ENCODE data around the gene DDRGK1.

DDRGK1 gene

GRCh38 chr20:3181270-3181669 is 23.2 kb downstream of the DDRGK1 start:
- DNase-seq (ENCODE audit: low read depth in 1 of 2, low spot score in 1 of 2): no peak
- in situ Hi-C loops (cut with HindIII; ENCODE audit: low pct_unique_long_range_greater_than_20kb, low sequenced_read_pairs): no loop called here
- TF ChIP-seq JUND (IDR thresholded peaks at IDR 0.05; ENCODE audit: low read depth): no peak

- in situ Hi-C loops (cut with HindIII; ENCODE audit: low pct_unique_long_range_greater_than_20kb, low sequenced_read_pairs): no loop called here
- DNase-seq (ENCODE audit: low read depth in 1 of 2, low spot score in 1 of 2): no peak
- no peak for TF ChIP-seq JUND (IDR thresholded peaks at IDR 0.05; ENCODE audit: low read depth)
Measured at GRCh38 chr20:3180319-3180718, 24.2 kb downstream of the DDRGK1 start.

- in situ Hi-C loops (cut with HindIII; ENCODE audit: low pct_unique_long_range_greater_than_20kb, low sequenced_read_pairs): no loop called here
- DNase-seq (ENCODE audit: low read depth in 1 of 2, low spot score in 1 of 2): no peak
- no peak for TF ChIP-seq JUND (IDR thresholded peaks at IDR 0.05; ENCODE audit: low read depth)
Measured at GRCh38 chr20:3177746-3178485, 26.6 kb downstream of the DDRGK1 start.

- in situ Hi-C loops (cut with HindIII; ENCODE audit: low pct_unique_long_range_greater_than_20kb, low sequenced_read_pairs): no loop called here
- no peak for DNase-seq (ENCODE audit: low read depth in 1 of 2, low spot score in 1 of 2)
- TF ChIP-seq JUND (IDR thresholded peaks at IDR 0.05; ENCODE audit: low read depth): no peak
Measured at GRCh38 chr20:3175270-3175669, 29.2 kb downstream of the DDRGK1 start.

GRCh38 chr20:3174442-3175261 is 29.8 kb downstream of the DDRGK1 start:
- TF ChIP-seq JUND (IDR thresholded peaks at IDR 0.05; ENCODE audit: low read depth): 0 out of 2 replicates have a peak, but pooled peaks have one; percentile 27
- in situ Hi-C loops (cut with HindIII; ENCODE audit: low pct_unique_long_range_greater_than_20kb, low sequenced_read_pairs): no loop called here
- DNase-seq (ENCODE audit: low read depth in 1 of 2, low spot score in 1 of 2): no peak

- DNase-seq (ENCODE audit: low read depth in 1 of 2, low spot score in 1 of 2): peak; percentile 89 to 93
- in situ Hi-C loops (cut with HindIII; ENCODE audit: low pct_unique_long_range_greater_than_20kb, low sequenced_read_pairs): no loop called here
- TF ChIP-seq JUND (IDR thresholded peaks at IDR 0.05; ENCODE audit: low read depth): no peak
Measured at GRCh38 chr20:3173610-3174441, 30.7 kb downstream of the DDRGK1 start.

- TF ChIP-seq JUND (IDR thresholded peaks at IDR 0.05; ENCODE audit: low read depth): no peak
- in situ Hi-C loops (cut with HindIII; ENCODE audit: low pct_unique_long_range_greater_than_20kb, low sequenced_read_pairs): no loop called here
- peak; percentile 68 to 75 for DNase-seq (ENCODE audit: low read depth in 1 of 2, low spot score in 1 of 2)
Measured at GRCh38 chr20:3172933-3173609, 31.4 kb downstream of the DDRGK1 start, which contains the start of gene LZTS3. Gene LZTS3, minus strand, starts transcription at chr20:3173549. Its CDS starts 6,386 bp downstream, at chr20:3167163.

GRCh38 chr20:3172126-3172932 is 32.2 kb downstream of the DDRGK1 start:
- no peak for TF ChIP-seq JUND (IDR thresholded peaks at IDR 0.05; ENCODE audit: low read depth)
- in situ Hi-C loops (cut with HindIII; ENCODE audit: low pct_unique_long_range_greater_than_20kb, low sequenced_read_pairs): no loop called here
- DNase-seq (ENCODE audit: low read depth in 1 of 2, low spot score in 1 of 2): no peak

GRCh38 chr20:3171391-3172125 is 32.9 kb downstream of the DDRGK1 start:
- no peak for DNase-seq (ENCODE audit: low read depth in 1 of 2, low spot score in 1 of 2)
- TF ChIP-seq JUND (IDR thresholded peaks at IDR 0.05; ENCODE audit: low read depth): no peak
- in situ Hi-C loops (cut with HindIII; ENCODE audit: low pct_unique_long_range_greater_than_20kb, low sequenced_read_pairs): no loop called here

- no peak for TF ChIP-seq JUND (IDR thresholded peaks at IDR 0.05; ENCODE audit: low read depth)
- DNase-seq (ENCODE audit: low read depth in 1 of 2, low spot score in 1 of 2): no peak
- in situ Hi-C loops (cut with HindIII; ENCODE audit: low pct_unique_long_range_greater_than_20kb, low sequenced_read_pairs): no loop called here
Measured at GRCh38 chr20:3168829-3169590, 35.5 kb downstream of the DDRGK1 start.
